IPS-NIHi7 (cell line): Measurements from ENCODE around the gene USF2.
A peak's percentile ranks its signal among the peaks of the same experiment; 100 is the strongest.

Experiments
- DNase-seq: peaks from one replicate; pipeline ENCODE4 v3.0.0; 2012; ENCODE audit warnings: mixed read lengths; ENCODE audit errors: extremely low spot score

Gene USF2

GRCh38 chr19:35246466-35247092 lies 22.2 kb upstream of the USF2 start:
- DNase-seq: no peak

- peak; percentile 91 for DNase-seq
Measured at GRCh38 chr19:35247526-35248309, 21.0 kb upstream of the USF2 start.

GRCh38 chr19:35248310-35249145 lies 20.2 kb upstream of the USF2 start, which contains the start of gene LSR:
Gene LSR, plus strand, starts transcription at chr19:35249002. Its CDS starts 21 bp downstream, at chr19:35249023.
- DNase-seq: peak; percentile 95

- peak; percentile 10 for DNase-seq
Measured at GRCh38 chr19:35249146-35249847, 19.5 kb upstream of the USF2 start.

GRCh38 chr19:35249848-35250711 lies 18.7 kb upstream of the USF2 start:
- peak; percentile 5 for DNase-seq

GRCh38 chr19:35251456-35251855 lies 17.3 kb upstream of the USF2 start:
- DNase-seq: no peak

GRCh38 chr19:35253316-35254286 lies 15.2 kb upstream of the USF2 start:
- peak; percentile 35 for DNase-seq

GRCh38 chr19:35254341-35255297 lies 14.1 kb upstream of the USF2 start:
- DNase-seq: no peak

GRCh38 chr19:35256566-35256965 lies 12.2 kb upstream of the USF2 start:
- DNase-seq: no peak

GRCh38 chr19:35257113-35257461 lies 11.7 kb upstream of the USF2 start:
- DNase-seq: no peak

GRCh38 chr19:35260694-35261304 lies 8.0 kb upstream of the USF2 start:
- no peak for DNase-seq

GRCh38 chr19:35261356-35262100 lies 7.2 kb upstream of the USF2 start:
- no peak for DNase-seq

- no peak for DNase-seq
Measured at GRCh38 chr19:35262101-35262761, 6.5 kb upstream of the USF2 start.

GRCh38 chr19:35264268-35265125 lies 4.3 kb upstream of the USF2 start:
- no peak for DNase-seq

GRCh38 chr19:35265126-35265899 lies 3.4 kb upstream of the USF2 start:
- no peak for DNase-seq
